GM20000 (cell line): ENCODE measurements around the gene ADA.

Source experiments
- DNase-seq: peaks from one replicate; pipeline ENCODE4 v3.0.0; 2012; ENCODE audit warnings: low spot score
- CTCF ChIP-seq: IDR thresholded peaks from 2 replicates; pipeline ENCODE4 v1.5.1; 2012; ENCODE audit warnings: mild to moderate bottlenecking, control low read depth; ENCODE audit errors: extremely low read depth, missing control alignments

ADA gene

GRCh38 chr20:44601236-44601671 lies 50.2 kb downstream of the ADA start:
- no peak for TF ChIP-seq CTCF
- DNase-seq = no peak

- no peak for DNase-seq
- TF ChIP-seq CTCF = no peak
Measured at GRCh38 chr20:44600758-44601201, 50.7 kb downstream of the ADA start.

- no peak for TF ChIP-seq CTCF
- no peak for DNase-seq
Measured at GRCh38 chr20:44600301-44600700, 51.2 kb downstream of the ADA start.

- no peak for DNase-seq
- no peak for TF ChIP-seq CTCF
Measured at GRCh38 chr20:44599715-44600114, 51.8 kb downstream of the ADA start.

- TF ChIP-seq CTCF = no peak
- peak; percentile 44 for DNase-seq
Measured at GRCh38 chr20:44598423-44599305, 52.8 kb downstream of the ADA start.

- DNase-seq = no peak
- no peak for TF ChIP-seq CTCF
Measured at GRCh38 chr20:44597930-44598329, 53.6 kb downstream of the ADA start.

GRCh38 chr20:44597516-44597915 lies 54.0 kb downstream of the ADA start:
- no peak for DNase-seq
- no peak for TF ChIP-seq CTCF
